A673 (cell line): ENCODE measurements around the gene RNF5.

ENCODE experiments used
- CTCF ChIP-seq: fragments of 300-800, 200-600 bp; sonication (generic); conservative IDR thresholded peaks from 2 replicates; pipeline ENCODE4 v1.5.1; 2017; ENCODE audit warnings: low read depth, mild to moderate bottlenecking, antibody characterized with exemption, low read length, moderate library complexity, mixed read lengths
- EZH2 ChIP-seq: fragments of 200-600 bp; sonication (generic); IDR thresholded peaks from 2 replicates; pipeline ENCODE4 v1.6.1; 2017; ENCODE audit warnings: borderline replicate concordance, low read depth, mild to moderate bottlenecking, mixed read lengths, antibody characterized with exemption, low read length; ENCODE audit not compliant: poor library complexity, severe bottlenecking

- TF ChIP-seq CTCF (no peak), EZH2 (no peak)
Measured at GRCh38 chr6:32139590-32139989, 38.6 kb upstream of the RNF5 start.
